Neural progenitor cell (in vitro differentiated cells): ENCODE data around the gene SCFD1. TPM values are rescaled to one million over a fixed set of nuclear protein-coding genes. Genes with fewer than 3 reads are reported as not detected.

Experiments
- DNase-seq: peaks from one replicate; pipeline ENCODE4 v3.0.0-alpha.2; 2016; ENCODE audit warnings: low spot score
- H2AFZ ChIP-seq: fragments of 200-600 bp; sonication (generic); replicated peaks from 2 replicates; pipeline ENCODE4 v1.6.1; 2016; ENCODE audit warnings: antibody characterized with exemption
- H3F3A ChIP-seq: fragments of 200-600 bp; sonication (generic); 2 replicates; pipeline ENCODE4 v1.6.1; 2016; ENCODE audit warnings: antibody characterized with exemption, low read depth
- H3K27ac ChIP-seq: fragments of 200-600 bp; sonication (generic); 2 replicates; pipeline ENCODE4 v1.5.1; 2016; ENCODE audit warnings: mild to moderate bottlenecking
- H3K27me3 ChIP-seq: fragments of 200-600 bp; sonication (generic); 2 replicates; pipeline ENCODE4 v1.6.1; 2016; ENCODE audit warnings: mild to moderate bottlenecking, moderate library complexity
- H3K36me3 ChIP-seq: fragments of 200-600 bp; sonication (generic); 2 replicates; pipeline ENCODE4 v1.5.1; 2016
- H3K4me1 ChIP-seq: fragments of 200-600 bp; sonication (generic); 2 replicates; pipeline ENCODE4 v1.6.1; 2016; ENCODE audit warnings: mixed run types
- H3K4me2 ChIP-seq: fragments of 200-600 bp; sonication (generic); 2 replicates; pipeline ENCODE4 v1.6.1; 2016
- H3K4me3 ChIP-seq: fragments of 200-600 bp; sonication (generic); 2 replicates; pipeline ENCODE4 v1.5.1; 2016
- H3K79me2 ChIP-seq: fragments of 200-600 bp; sonication (generic); 2 replicates; pipeline ENCODE4 v1.6.1; 2016; ENCODE audit warnings: low read depth
- H3K9ac ChIP-seq: fragments of 200-600 bp; sonication (generic); 2 replicates; pipeline ENCODE4 v1.6.1; 2016
- H3K9me3 ChIP-seq: fragments of 200-600 bp; sonication (generic); 2 replicates; pipeline ENCODE4 v1.5.1; 2016; ENCODE audit warnings: low read depth
- H4K20me1 ChIP-seq: fragments of 200-600 bp; sonication (generic); 2 replicates; pipeline ENCODE4 v1.6.1; 2016; ENCODE audit warnings: low read depth
- H3K27ac Mint-ChIP-seq: 3 replicates; pipeline ENCODE4 v1.8.0; 2021; ENCODE audit warnings: mixed read lengths
- H3K27me3 Mint-ChIP-seq: 2 replicates; pipeline ENCODE4 v1.8.0; 2022; ENCODE audit warnings: low read depth, mild to moderate bottlenecking, inconsistent platforms, moderate library complexity, mixed read lengths; ENCODE audit not compliant: insufficient read depth
- H3K36me3 Mint-ChIP-seq: 3 replicates; pipeline ENCODE4 v1.8.0; 2021; ENCODE audit warnings: mixed read lengths
- H3K4me1 Mint-ChIP-seq: 3 replicates; pipeline ENCODE4 v1.8.0; 2021; ENCODE audit warnings: mixed read lengths
- H3K4me3 Mint-ChIP-seq: 3 replicates; pipeline ENCODE4 v1.8.0; 2021; ENCODE audit warnings: mild to moderate bottlenecking, moderate library complexity, mixed read lengths
- H3K9me3 Mint-ChIP-seq: 3 replicates; pipeline ENCODE4 v1.8.0; 2020; ENCODE audit warnings: mixed read lengths
- CTCF ChIP-seq: fragments of 200-600 bp; sonication (generic); IDR thresholded peaks from 2 replicates; pipeline ENCODE4 v1.5.1; 2017; ENCODE audit warnings: antibody characterized with exemption, mild to moderate bottlenecking
- EZH2 ChIP-seq: fragments of 200-600 bp; sonication (generic); IDR thresholded peaks from 2 replicates; pipeline ENCODE4 v1.6.1; 2017; ENCODE audit warnings: antibody characterized with exemption, mild to moderate bottlenecking, moderate library complexity
- EZH2phosphoT487 ChIP-seq: fragments of 200-600 bp; sonication (generic); IDR thresholded peaks from 2 replicates; pipeline ENCODE4 v1.6.1; 2017; ENCODE audit warnings: antibody characterized with exemption
- total RNA-seq: library from RNA; depleted of rRNA; stranded (reverse); fragments of >200 nt; gene quantifications from 2 replicates; pipeline ENCODE4 v1.2.3, GENCODE V29; 2015; ENCODE audit warnings: low replicate concordance

The SCFD1 gene
- total RNA-seq, 1 donor from 2014 or later = 115 TPM

GRCh38 chr14:30698463-30698862, 76.3 kb downstream of the SCFD1 start:
- H3K4me1 ChIP-seq = no peaks in the 10 kb centered on the region
- no peaks in the 10 kb centered on the region for H3K27me3 ChIP-seq
- H3F3A ChIP-seq = no peaks in the 10 kb centered on the region
- TF ChIP-seq CTCF (no peak), EZH2 (no peak), EZH2phosphoT487 (no peak)
- Mint-ChIP-seq H3K27me3 (no peaks in the 10 kb centered on the region), H3K4me3 (no peak overlapping the region), H3K4me1 (no peaks in the 10 kb centered on the region), H3K9me3 (no peaks in the 10 kb centered on the region), H3K27ac (no peak overlapping the region), H3K36me3 (peaks cover 12% of the 10 kb centered on the region)
- no peaks in the 10 kb centered on the region for H3K79me2 ChIP-seq
- H2AFZ ChIP-seq = no peak overlapping the region
- H3K27ac ChIP-seq = no peak overlapping the region
- no peaks in the 10 kb centered on the region for H3K9me3 ChIP-seq
- H3K36me3 ChIP-seq = peaks cover 15% of the 10 kb centered on the region
- no peaks in the 10 kb centered on the region for H4K20me1 ChIP-seq
- no peak overlapping the region for H3K4me3 ChIP-seq
- H3K9ac ChIP-seq = no peak overlapping the region
- H3K4me2 ChIP-seq = no peak overlapping the region
- no peak for DNase-seq

- H3K36me3 ChIP-seq = no peaks in the 10 kb centered on the region
- DNase-seq = peak; percentile 25
- Mint-ChIP-seq H3K36me3 (peaks cover 16% of the 10 kb centered on the region), H3K27me3 (no peaks in the 10 kb centered on the region), H3K27ac (no peak overlapping the region), H3K4me1 (peaks cover 4% of the 10 kb centered on the region), H3K4me3 (no peak overlapping the region), H3K9me3 (no peaks in the 10 kb centered on the region)
- no peaks in the 10 kb centered on the region for H3K9me3 ChIP-seq
- peaks cover 6% of the 10 kb centered on the region for H3K4me1 ChIP-seq
- no peak overlapping the region for H3K9ac ChIP-seq
- no peak for TF ChIP-seq EZH2phosphoT487
- no peak for TF ChIP-seq CTCF
- no peak for TF ChIP-seq EZH2
- H4K20me1 ChIP-seq = no peaks in the 10 kb centered on the region
- H3F3A ChIP-seq = no peaks in the 10 kb centered on the region
- no peaks in the 10 kb centered on the region for H3K79me2 ChIP-seq
- no peak overlapping the region for H3K4me2 ChIP-seq
- H3K27me3 ChIP-seq = no peaks in the 10 kb centered on the region
- H3K27ac ChIP-seq = no peak overlapping the region
- no peak overlapping the region for H2AFZ ChIP-seq
- H3K4me3 ChIP-seq = no peak overlapping the region
These were observed 84.6 kb downstream of the SCFD1 start for GRCh38 chr14:30706704-30707103.

- TF ChIP-seq CTCF (peak; percentile 29), EZH2phosphoT487 (no peak)
- no peaks in the 10 kb centered on the region for H4K20me1 ChIP-seq
- no peaks in the 10 kb centered on the region for H3K27me3 Mint-ChIP-seq
- no peak overlapping the region for H3K9ac ChIP-seq
- H3K79me2 ChIP-seq = no peaks in the 10 kb centered on the region
- H3K27ac ChIP-seq = no peak overlapping the region
- no peak overlapping the region for H3K27ac Mint-ChIP-seq
- H3K4me3 Mint-ChIP-seq = no peak overlapping the region
- H3K9me3 ChIP-seq = no peaks in the 10 kb centered on the region
- no peaks in the 10 kb centered on the region for H3K36me3 ChIP-seq
- H3K36me3 Mint-ChIP-seq = peaks cover 16% of the 10 kb centered on the region
- peaks cover 4% of the 10 kb centered on the region for H3K4me1 Mint-ChIP-seq
- H3K9me3 Mint-ChIP-seq = no peaks in the 10 kb centered on the region
- no peaks in the 10 kb centered on the region for H3F3A ChIP-seq
- DNase-seq = peak; percentile 28
- no peak overlapping the region for H2AFZ ChIP-seq
- no peak overlapping the region for H3K4me2 ChIP-seq
- H3K27me3 ChIP-seq = no peaks in the 10 kb centered on the region
- H3K4me3 ChIP-seq = no peak overlapping the region
- H3K4me1 ChIP-seq = peaks cover 6% of the 10 kb centered on the region
These were observed 86.0 kb downstream of the SCFD1 start for GRCh38 chr14:30708157-30708556.

DNA sequence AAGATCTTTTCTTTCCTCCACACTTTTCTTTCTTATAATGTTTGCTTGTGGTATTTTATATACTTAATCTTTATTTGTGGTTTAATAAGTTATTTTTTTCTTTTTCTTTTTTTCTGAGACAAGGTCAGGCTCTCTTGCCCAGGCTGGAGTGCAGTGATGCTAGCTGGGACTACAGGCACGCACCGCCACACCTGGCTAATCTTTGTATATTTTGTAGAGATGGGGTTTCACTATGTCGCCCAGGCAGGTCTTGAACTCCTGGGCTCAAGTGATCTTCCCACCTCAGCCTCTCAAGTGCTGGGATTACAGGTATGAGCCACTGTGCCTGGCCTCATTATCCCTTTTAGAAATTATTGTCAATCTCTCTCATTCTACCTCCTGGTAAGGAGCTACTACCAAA, 87.1 kb downstream of the SCFD1 start:
- Mint-ChIP-seq H3K4me1 (peaks cover 4% of the 10 kb centered on the region), H3K9me3 (no peaks in the 10 kb centered on the region), H3K27ac (no peak overlapping the region), H3K4me3 (no peak overlapping the region), H3K27me3 (no peaks in the 10 kb centered on the region), H3K36me3 (peaks cover 16% of the 10 kb centered on the region)
- no peak for DNase-seq
- no peak overlapping the region for H3K4me3 ChIP-seq
- no peak overlapping the region for H2AFZ ChIP-seq
- no peaks in the 10 kb centered on the region for H3K79me2 ChIP-seq
- H3K36me3 ChIP-seq = no peaks in the 10 kb centered on the region
- no peaks in the 10 kb centered on the region for H3K9me3 ChIP-seq
- peaks cover 6% of the 10 kb centered on the region for H3K4me1 ChIP-seq
- no peak overlapping the region for H3K9ac ChIP-seq
- no peak overlapping the region for H3K27ac ChIP-seq
- no peaks in the 10 kb centered on the region for H3K27me3 ChIP-seq
- H3K4me2 ChIP-seq = no peak overlapping the region
- no peaks in the 10 kb centered on the region for H4K20me1 ChIP-seq
- no peaks in the 10 kb centered on the region for H3F3A ChIP-seq
- TF ChIP-seq CTCF (no peak), EZH2phosphoT487 (no peak), EZH2 (no peak)
